K562 (cell line): ENCODE data around the gene CAPZA1. TPM values are rescaled to one million over a fixed set of nuclear protein-coding genes. Genes with fewer than 3 reads are reported as not detected.

Experiments used
- BRF1 ChIP-seq: IDR thresholded peaks from 3 replicates; pipeline ENCODE4 v1.6.1; 2011; ENCODE audit warnings: borderline replicate concordance, mild to moderate bottlenecking; ENCODE audit not compliant: insufficient read length; ENCODE audit errors: extremely low read depth
- KLF6 ChIP-seq: fragments of 250-450 bp; sonication (Bioruptor Pico); IDR thresholded peaks from 2 replicates; pipeline ENCODE4 v1.4.0; 2020; ENCODE audit warnings: mild to moderate bottlenecking, moderate library complexity, borderline replicate concordance
- PHTF2 ChIP-seq: fragments of 250-450 bp; sonication (Bioruptor Pico); IDR thresholded peaks from 2 replicates; pipeline ENCODE4 v1.5.0; 2021; ENCODE audit warnings: mild to moderate bottlenecking
- PYGO2 ChIP-seq: fragments of 450-650 bp; IDR thresholded peaks from 2 replicates; pipeline ENCODE4 v1.6.1; 2016; ENCODE audit warnings: mild to moderate bottlenecking, missing genetic modification characterization, moderate library complexity, missing compliant biosample characterization
- SLC30A9 ChIP-seq: fragments of 250-450 bp; sonication (Bioruptor Pico); IDR thresholded peaks from 2 replicates; pipeline ENCODE4 v1.8.0; 2022; ENCODE audit warnings: mild to moderate bottlenecking, moderate library complexity
- YY1 ChIP-seq, 3 experiments: IDR thresholded peaks; 2 replicates each; pipeline ENCODE4 v1.6.1; 2011; ENCODE audit warnings: low read length in 2 of 3, mild to moderate bottlenecking in 2 of 3, moderate library complexity in 2 of 3, borderline replicate concordance in 1 of 3, control low read depth in 1 of 3, low read depth in 1 of 3; ENCODE audit not compliant: insufficient read depth in 3 of 3, insufficient replicate concordance in 2 of 3, control insufficient read depth in 1 of 3, insufficient read length in 1 of 3; ENCODE audit errors: extremely low read depth in 1 of 3
- ZEB2 ChIP-seq: fragments of 450-650 bp; IDR thresholded peaks from 2 replicates; pipeline ENCODE4 v1.6.1; 2016
- ZNF140 ChIP-seq: fragments of 250-450 bp; sonication (Bioruptor Pico); IDR thresholded peaks from 2 replicates; pipeline ENCODE4 v1.8.0; 2021; ENCODE audit warnings: moderate library complexity, mild to moderate bottlenecking, inconsistent platforms
- polyA plus RNA-seq, 8 experiments: library from polyadenylated mRNA; depleted of rRNA in 4 of 8; stranded (reverse) in 5 of 8; unstranded in 3 of 8; fragments of >200 nt; fragmentation: Nextera tagmentation in 2 of 8; fragmentation: Illumina TruSeq in 1 of 8; extraction: Ambion mirVana in 2 of 8; extraction: Trizol in 1 of 8; gene quantifications; 2 replicates each; pipeline versions ENCODE4 v1.2.1 to v1.2.3, GENCODE V29; 2011 to 2014; ENCODE audit warnings: inconsistent platforms in 1 of 8, missing spikeins in 1 of 8
- total RNA-seq, 7 experiments: library from RNA; depleted of rRNA in 6 of 7; stranded (reverse); fragments of >200 nt in 6 of 7; fragmentation: Illumina TruSeq in 2 of 7; extraction: Trizol in 2 of 7; gene quantifications; 2 replicates each; pipeline versions ENCODE4 v1.2.1 to v1.2.3, GENCODE V29; 2011 to 2021; ENCODE audit warnings: low replicate concordance in 1 of 7
- TF ChIP-seq, protein P1 (sequence below): fragments of 450-650 bp; IDR thresholded peaks from 2 replicates; pipeline ENCODE4 v1.6.1; 2016; ENCODE audit warnings: low read depth
- TF ChIP-seq, protein P2 (sequence below): IDR thresholded peaks from 2 replicates; pipeline ENCODE4 v1.6.1; 2014; ENCODE audit warnings: antibody characterized with exemption
- TF ChIP-seq, protein P3 (sequence below): fragments of 250-450 bp; sonication (Bioruptor Pico); IDR thresholded peaks from 2 replicates; pipeline ENCODE4 v1.4.0; 2020; ENCODE audit warnings: mild to moderate bottlenecking, moderate library complexity
- TF ChIP-seq, protein P4 (sequence below): fragments of 250-450 bp; sonication (Bioruptor Pico); IDR thresholded peaks from 2 replicates; pipeline ENCODE4 v1.5.0; 2021

CAPZA1 gene
- total and polyA plus RNA-seq, 9 of the 15 experiments (the other 6 are each of a cell fraction or from before 2014, with no cell fraction given): 237 to 1,020 (median 306) TPM

DNA sequence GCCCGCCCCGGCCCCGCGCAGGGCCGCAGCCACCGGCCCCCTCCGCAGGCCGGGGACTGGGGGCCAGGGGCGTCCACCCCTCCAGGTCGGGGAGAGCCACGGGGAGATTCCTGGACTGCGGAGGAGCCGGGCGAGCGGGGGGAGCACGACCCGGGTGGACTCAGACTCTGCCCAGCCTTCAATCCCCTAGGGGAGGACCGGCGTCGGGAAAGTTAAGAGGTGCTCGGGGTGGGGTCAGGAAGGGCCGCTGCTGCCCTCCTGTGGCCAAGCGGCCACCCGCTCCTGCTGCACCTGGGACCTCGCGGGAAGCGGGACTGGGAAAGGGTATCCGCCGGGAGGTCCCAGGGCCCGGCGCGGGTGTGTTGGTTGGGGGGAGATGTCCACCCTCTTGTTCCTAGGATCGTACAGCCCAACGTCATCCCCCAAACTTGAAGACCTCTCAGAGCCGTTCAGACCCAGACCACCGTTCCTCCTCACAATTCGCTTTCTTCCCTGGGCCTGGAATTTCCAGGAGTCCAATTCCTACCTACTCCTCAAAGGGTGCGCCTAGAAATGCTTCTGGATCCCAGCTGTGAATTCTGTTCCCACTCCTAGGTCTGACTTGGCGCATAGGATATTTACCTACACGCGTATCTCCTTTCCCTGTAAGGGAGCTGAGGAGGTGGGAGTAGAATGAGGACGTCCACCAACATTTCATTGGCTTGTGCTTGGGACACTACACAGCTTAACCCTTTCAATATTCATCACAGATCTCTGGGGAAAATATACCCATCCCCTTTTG, 87.8 kb downstream of the CAPZA1 start (continued):
- TF ChIP-seq, protein P1, sequence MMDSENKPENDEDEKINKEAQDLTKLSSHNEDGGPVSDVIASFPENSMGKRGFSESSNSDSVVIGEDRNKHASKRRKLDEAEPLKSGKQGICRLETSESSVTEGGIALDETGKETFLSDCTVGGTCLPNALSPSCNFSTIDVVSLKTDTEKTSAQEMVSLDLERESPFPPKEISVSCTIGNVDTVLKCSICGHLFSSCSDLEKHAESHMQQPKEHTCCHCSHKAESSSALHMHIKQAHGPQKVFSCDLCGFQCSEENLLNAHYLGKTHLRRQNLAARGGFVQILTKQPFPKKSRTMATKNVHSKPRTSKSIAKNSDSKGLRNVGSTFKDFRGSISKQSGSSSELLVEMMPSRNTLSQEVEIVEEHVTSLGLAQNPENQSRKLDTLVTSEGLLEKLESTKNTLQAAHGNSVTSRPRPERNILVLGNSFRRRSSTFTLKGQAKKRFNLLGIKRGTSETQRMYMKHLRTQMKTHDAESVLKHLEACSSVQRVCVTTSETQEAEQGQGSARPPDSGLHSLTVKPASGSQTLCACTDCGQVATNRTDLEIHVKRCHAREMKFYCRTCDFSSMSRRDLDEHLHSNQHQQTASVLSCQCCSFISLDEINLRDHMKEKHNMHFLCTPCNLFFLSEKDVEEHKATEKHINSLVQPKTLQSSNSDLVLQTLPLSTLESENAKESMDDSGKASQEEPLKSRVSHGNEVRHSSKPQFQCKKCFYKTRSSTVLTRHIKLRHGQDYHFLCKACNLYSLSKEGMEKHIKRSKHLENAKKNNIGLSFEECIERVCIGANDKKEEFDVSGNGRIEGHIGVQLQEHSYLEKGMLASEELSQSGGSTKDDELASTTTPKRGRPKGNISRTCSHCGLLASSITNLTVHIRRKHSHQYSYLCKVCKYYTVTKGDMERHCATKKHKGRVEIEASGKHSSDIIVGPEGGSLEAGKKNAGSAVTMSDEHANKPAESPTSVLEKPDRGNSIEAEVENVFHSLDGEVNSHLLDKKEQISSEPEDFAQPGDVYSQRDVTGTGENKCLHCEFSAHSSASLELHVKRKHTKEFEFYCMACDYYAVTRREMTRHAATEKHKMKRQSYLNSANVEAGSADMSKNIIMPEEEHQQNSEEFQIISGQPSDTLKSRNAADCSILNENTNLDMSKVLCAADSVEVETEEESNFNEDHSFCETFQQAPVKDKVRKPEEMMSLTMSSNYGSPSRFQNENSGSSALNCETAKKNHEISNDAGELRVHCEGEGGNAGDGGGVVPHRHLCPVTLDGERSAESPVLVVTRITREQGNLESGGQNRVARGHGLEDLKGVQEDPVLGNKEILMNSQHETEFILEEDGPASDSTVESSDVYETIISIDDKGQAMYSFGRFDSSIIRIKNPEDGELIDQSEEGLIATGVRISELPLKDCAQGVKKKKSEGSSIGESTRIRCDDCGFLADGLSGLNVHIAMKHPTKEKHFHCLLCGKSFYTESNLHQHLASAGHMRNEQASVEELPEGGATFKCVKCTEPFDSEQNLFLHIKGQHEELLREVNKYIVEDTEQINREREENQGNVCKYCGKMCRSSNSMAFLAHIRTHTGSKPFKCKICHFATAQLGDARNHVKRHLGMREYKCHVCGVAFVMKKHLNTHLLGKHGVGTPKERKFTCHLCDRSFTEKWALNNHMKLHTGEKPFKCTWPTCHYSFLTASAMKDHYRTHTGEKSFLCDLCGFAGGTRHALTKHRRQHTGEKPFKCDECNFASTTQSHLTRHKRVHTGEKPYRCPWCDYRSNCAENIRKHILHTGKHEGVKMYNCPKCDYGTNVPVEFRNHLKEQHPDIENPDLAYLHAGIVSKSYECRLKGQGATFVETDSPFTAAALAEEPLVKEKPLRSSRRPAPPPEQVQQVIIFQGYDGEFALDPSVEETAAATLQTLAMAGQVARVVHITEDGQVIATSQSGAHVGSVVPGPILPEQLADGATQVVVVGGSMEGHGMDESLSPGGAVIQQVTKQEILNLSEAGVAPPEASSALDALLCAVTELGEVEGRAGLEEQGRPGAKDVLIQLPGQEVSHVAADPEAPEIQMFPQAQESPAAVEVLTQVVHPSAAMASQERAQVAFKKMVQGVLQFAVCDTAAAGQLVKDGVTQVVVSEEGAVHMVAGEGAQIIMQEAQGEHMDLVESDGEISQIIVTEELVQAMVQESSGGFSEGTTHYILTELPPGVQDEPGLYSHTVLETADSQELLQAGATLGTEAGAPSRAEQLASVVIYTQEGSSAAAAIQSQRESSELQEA: no peak
- TF ChIP-seq, protein P2, sequence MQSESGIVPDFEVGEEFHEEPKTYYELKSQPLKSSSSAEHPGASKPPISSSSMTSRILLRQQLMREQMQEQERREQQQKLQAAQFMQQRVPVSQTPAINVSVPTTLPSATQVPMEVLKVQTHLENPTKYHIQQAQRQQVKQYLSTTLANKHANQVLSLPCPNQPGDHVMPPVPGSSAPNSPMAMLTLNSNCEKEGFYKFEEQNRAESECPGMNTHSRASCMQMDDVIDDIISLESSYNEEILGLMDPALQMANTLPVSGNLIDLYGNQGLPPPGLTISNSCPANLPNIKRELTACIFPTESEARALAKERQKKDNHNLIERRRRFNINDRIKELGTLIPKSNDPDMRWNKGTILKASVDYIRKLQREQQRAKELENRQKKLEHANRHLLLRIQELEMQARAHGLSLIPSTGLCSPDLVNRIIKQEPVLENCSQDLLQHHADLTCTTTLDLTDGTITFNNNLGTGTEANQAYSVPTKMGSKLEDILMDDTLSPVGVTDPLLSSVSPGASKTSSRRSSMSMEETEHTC: no peak
- no peak for TF ChIP-seq ZNF140 (CRISPR knock-in tag)
- no peak for TF ChIP-seq PYGO2
- TF ChIP-seq PHTF2 (CRISPR knock-in tag): no peak
- no peak for TF ChIP-seq BRF1
- TF ChIP-seq KLF6: peak; percentile 59; the same call in 1 of the 2 replicates
- TF ChIP-seq YY1 (IDR thresholded peaks at IDR 0.05; ENCODE audit: borderline replicate concordance in 1 of 3, control insufficient read depth in 1 of 3, extremely low read depth in 1 of 3, insufficient read depth in 3 of 3, insufficient read length in 1 of 3, insufficient replicate concordance in 2 of 3, low read depth in 1 of 3, low read length in 2 of 3): peak in 1 of 3 experiments; percentile 32
- TF ChIP-seq, protein P3, sequence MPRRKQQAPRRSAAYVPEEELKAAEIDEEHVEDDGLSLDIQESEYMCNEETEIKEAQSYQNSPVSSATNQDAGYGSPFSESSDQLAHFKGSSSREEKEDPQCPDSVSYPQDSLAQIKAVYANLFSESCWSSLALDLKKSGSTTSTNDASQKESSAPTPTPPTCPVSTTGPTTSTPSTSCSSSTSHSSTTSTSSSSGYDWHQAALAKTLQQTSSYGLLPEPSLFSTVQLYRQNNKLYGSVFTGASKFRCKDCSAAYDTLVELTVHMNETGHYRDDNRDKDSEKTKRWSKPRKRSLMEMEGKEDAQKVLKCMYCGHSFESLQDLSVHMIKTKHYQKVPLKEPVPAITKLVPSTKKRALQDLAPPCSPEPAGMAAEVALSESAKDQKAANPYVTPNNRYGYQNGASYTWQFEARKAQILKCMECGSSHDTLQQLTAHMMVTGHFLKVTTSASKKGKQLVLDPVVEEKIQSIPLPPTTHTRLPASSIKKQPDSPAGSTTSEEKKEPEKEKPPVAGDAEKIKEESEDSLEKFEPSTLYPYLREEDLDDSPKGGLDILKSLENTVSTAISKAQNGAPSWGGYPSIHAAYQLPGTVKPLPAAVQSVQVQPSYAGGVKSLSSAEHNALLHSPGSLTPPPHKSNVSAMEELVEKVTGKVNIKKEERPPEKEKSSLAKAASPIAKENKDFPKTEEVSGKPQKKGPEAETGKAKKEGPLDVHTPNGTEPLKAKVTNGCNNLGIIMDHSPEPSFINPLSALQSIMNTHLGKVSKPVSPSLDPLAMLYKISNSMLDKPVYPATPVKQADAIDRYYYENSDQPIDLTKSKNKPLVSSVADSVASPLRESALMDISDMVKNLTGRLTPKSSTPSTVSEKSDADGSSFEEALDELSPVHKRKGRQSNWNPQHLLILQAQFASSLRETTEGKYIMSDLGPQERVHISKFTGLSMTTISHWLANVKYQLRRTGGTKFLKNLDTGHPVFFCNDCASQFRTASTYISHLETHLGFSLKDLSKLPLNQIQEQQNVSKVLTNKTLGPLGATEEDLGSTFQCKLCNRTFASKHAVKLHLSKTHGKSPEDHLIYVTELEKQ (CRISPR knock-in tag): no peak
- TF ChIP-seq ZEB2: peak; percentile 26; the same call in 1 of the 2 replicates
- TF ChIP-seq SLC30A9 (CRISPR knock-in tag): no peak
- TF ChIP-seq, protein P4, sequence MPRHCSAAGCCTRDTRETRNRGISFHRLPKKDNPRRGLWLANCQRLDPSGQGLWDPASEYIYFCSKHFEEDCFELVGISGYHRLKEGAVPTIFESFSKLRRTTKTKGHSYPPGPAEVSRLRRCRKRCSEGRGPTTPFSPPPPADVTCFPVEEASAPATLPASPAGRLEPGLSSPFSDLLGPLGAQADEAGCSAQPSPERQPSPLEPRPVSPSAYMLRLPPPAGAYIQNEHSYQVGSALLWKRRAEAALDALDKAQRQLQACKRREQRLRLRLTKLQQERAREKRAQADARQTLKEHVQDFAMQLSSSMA (CRISPR knock-in tag): no peak
